ENCODE measurements around the gene PISD.

DNA sequence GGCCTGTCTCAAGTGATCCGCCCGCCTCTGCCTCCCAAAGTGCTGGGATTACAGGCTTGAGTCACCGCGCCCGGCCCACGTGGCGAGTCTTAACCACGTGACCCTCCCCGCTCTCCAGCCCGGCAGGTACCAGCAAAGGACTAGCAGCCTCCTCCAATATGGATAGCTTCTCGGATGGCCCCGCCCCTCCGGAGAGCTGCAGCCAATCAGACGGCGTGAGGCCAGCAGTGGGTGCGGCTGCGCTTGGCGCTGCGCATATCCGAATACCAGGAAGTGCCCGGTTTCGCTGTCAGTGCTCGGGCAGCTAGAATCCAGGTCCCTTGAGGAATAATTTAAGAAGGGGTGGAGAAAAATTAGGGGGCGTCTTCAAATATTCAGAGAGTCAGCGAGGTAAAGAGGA is 14.7 kb upstream of the PISD start:
- TF ChIP-seq CBX2 (IDR thresholded peaks at IDR 0.05; ENCODE audit: insufficient read depth, low read length, poor library complexity, severe bottlenecking) (no peak), SIX5 (IDR thresholded peaks at IDR 0.05; ENCODE audit: borderline replicate concordance in 1 of 2, insufficient read depth in 1 of 2, low read depth in 1 of 2, low read length in 2 of 2) (no peak), SMAD1 (IDR thresholded peaks at IDR 0.05; ENCODE audit: low read depth, low read length, partially characterized antibody) (no peak), ZNF133 (CRISPR knock-in tag; IDR thresholded peaks at IDR 0.05) (no peak), POLR2AphosphoS2 (IDR thresholded peaks at IDR 0.05; ENCODE audit: low read length) (no peak), TAF1 (IDR thresholded peaks at IDR 0.05; ENCODE audit: control insufficient read depth, extremely low read depth, insufficient read depth, low read length, severe bottlenecking) (no peak), FOXO4 (CRISPR knock-in tag; IDR thresholded peaks at IDR 0.05) (no peak), ZNF551 (CRISPR knock-in tag; IDR thresholded peaks at IDR 0.05) (no peak)
- TF ChIP-seq, protein P1, sequence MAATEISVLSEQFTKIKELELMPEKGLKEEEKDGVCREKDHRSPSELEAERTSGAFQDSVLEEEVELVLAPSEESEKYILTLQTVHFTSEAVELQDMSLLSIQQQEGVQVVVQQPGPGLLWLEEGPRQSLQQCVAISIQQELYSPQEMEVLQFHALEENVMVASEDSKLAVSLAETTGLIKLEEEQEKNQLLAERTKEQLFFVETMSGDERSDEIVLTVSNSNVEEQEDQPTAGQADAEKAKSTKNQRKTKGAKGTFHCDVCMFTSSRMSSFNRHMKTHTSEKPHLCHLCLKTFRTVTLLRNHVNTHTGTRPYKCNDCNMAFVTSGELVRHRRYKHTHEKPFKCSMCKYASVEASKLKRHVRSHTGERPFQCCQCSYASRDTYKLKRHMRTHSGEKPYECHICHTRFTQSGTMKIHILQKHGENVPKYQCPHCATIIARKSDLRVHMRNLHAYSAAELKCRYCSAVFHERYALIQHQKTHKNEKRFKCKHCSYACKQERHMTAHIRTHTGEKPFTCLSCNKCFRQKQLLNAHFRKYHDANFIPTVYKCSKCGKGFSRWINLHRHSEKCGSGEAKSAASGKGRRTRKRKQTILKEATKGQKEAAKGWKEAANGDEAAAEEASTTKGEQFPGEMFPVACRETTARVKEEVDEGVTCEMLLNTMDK (IDR thresholded peaks at IDR 0.05; ENCODE audit: borderline replicate concordance, insufficient read depth, low read depth, low read length, poor library complexity, severe bottlenecking), result no peak
- TF ChIP-seq, protein P2, sequence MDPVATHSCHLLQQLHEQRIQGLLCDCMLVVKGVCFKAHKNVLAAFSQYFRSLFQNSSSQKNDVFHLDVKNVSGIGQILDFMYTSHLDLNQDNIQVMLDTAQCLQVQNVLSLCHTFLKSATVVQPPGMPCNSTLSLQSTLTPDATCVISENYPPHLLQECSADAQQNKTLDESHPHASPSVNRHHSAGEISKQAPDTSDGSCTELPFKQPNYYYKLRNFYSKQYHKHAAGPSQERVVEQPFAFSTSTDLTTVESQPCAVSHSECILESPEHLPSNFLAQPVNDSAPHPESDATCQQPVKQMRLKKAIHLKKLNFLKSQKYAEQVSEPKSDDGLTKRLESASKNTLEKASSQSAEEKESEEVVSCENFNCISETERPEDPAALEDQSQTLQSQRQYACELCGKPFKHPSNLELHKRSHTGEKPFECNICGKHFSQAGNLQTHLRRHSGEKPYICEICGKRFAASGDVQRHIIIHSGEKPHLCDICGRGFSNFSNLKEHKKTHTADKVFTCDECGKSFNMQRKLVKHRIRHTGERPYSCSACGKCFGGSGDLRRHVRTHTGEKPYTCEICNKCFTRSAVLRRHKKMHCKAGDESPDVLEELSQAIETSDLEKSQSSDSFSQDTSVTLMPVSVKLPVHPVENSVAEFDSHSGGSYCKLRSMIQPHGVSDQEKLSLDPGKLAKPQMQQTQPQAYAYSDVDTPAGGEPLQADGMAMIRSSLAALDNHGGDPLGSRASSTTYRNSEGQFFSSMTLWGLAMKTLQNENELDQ (CRISPR knock-in tag; IDR thresholded peaks at IDR 0.05; ENCODE audit: borderline replicate concordance), result no peak
